ES-I3 (cell line): Measurements from ENCODE around the gene CROCC2.

ENCODE experiments used
- H3K36me3 ChIP-seq: 2 replicates; pipeline ENCODE4 v1.6.1; 2013; ENCODE audit warnings: mild to moderate bottlenecking, low read length, control low read depth, moderate library complexity; ENCODE audit not compliant: insufficient read depth
- H3K4me1 ChIP-seq: 2 replicates; pipeline ENCODE4 v1.6.1; 2013; ENCODE audit warnings: mild to moderate bottlenecking, control low read depth, low read length; ENCODE audit not compliant: insufficient read depth
- H3K9ac ChIP-seq: 2 replicates; pipeline ENCODE4 v1.6.1; 2013; ENCODE audit warnings: low read depth, mild to moderate bottlenecking, low read length, moderate library complexity
- H3K9me3 ChIP-seq: 2 replicates; pipeline ENCODE4 v1.6.1; 2013; ENCODE audit warnings: mild to moderate bottlenecking, low read length, moderate library complexity; ENCODE audit not compliant: control insufficient read depth, insufficient read depth

CROCC2 gene

DNA sequence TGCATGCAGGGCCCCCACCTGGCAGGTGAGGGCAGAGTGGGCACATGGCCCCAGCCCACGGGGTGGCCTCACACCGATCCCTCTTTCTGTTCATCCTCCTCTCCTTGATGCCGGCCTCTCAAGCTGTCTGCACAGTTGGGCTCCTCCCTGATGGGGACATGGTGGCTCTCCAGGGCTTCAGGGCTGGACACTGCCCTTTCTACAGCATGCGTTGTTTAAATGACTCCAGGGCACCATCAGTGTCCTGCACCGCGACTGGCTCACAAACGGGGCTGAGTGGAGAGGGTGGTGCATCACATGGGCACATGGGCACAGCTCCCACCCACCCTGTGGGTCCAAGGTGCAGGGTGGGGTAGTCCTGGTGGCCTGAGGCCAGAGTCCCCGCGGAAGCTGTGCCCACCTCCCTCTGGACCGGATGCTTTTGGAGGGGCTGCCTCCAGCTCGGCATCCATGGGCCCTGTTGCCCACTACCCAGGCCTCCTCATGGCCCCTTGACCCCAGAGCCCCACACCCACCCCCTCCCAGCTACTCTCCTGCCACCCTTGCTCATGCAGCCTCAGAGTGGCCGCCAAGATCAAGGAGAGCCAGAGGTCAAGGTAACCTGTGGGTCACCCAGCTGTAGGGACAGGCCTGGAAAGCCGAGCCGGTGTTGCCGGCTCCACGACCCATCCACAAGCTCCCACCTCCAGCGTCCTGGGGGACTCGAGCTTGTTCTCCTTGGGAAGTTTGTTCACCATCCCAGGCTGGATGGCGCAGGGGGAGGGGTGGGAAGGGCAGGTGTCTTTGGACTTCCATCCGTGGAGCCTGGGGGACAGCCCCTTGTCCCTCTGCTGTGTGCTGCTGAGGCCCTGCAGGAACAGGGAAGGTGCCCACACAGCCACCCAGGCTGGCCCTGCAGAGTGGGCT lies 80.0 kb downstream of the CROCC2 start:
- Histone ChIP-seq H3K9ac (no peak overlapping the region), H3K36me3 (no peaks in the 10 kb centered on the region), H3K9me3 (peaks cover 5% of the 10 kb centered on the region; the same call in 1 of the 2 replicates), H3K4me1 (no peaks in the 10 kb centered on the region)

DNA sequence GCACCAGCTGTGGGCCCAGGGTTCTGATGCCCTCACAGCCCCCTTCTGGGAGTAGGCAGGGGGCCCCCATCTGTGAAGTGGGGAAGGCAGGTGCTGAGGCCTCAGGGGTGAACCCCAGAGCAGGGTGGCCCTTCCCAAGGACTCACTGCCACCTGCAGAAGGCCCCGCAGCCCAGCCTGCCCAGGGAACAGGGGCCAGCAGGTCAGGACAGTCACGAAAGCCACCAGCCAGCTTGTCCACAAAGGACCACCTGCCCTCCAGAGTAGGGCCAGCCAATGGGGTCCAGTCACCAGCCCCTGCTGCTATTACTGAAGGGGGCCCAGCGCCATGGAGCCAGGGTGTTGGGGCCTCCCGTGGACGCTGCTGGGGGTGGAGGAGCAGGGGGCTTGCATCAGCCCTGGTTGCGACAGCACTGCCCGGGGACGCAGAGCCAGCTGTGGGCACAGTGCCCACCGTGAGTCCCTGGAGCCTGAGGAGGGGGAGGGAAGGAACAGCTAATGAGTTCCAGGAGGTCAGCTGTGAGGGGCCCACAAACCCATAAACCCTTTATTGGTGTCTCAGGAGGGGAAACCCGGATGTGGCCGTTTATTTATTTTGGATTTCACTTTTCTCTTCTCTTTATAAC lies 80.8 kb downstream of the CROCC2 start:
- H3K9me3 ChIP-seq, result peaks cover 5% of the 10 kb centered on the region; the same call in 1 of the 2 replicates
- H3K36me3 ChIP-seq, result no peaks in the 10 kb centered on the region
- no peak overlapping the region for H3K9ac ChIP-seq
- H3K4me1 ChIP-seq, result no peaks in the 10 kb centered on the region; the same call in 1 of the 2 replicates

DNA sequence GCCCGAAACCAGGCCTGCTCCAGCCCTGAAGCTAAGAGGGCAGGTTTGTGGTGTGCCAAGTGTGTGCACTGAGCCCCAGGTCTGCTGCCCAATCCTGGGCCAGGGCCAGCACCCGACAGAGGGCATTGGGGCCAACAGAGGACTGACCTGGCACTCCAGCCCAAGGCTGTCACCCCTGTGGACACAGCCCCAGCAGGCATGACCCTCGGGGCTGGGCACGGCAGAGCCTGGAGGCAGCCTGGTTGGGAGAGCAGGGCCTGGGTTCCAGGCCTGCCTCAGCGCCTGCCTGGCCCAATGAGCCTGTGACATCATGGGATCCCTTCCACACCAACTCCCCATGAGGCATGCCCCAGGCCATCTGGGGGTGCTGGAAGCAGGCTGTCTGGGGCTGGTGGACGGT lies 81.5 kb downstream of the CROCC2 start:
- Histone ChIP-seq H3K36me3 (no peaks in the 10 kb centered on the region), H3K9me3 (peaks cover 5% of the 10 kb centered on the region; the same call in 1 of the 2 replicates), H3K9ac (no peak overlapping the region), H3K4me1 (no peaks in the 10 kb centered on the region; the same call in 1 of the 2 replicates)

DNA sequence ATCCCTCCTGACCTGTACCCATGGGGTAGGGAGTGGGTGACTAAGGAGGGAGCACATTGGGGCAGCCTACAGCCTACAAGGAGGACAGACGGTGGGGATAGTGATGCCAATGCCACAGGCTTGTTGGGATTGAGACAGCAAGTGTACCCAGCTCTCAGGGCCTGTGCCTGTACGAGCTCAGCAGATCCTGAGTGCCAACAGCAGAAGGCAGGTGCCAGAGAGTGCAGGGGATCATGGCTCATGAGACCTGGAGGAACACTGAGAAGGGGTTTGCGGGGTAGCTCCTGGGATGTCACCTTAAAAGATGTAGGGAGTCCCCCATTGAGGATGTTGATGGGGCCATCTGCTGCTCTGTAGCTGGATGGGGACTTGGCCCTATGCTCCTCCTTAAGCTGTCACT lies 82.0 kb downstream of the CROCC2 start:
- Histone ChIP-seq H3K36me3 (no peaks in the 10 kb centered on the region), H3K9ac (no peak overlapping the region), H3K9me3 (peaks cover 5% of the 10 kb centered on the region; the same call in 1 of the 2 replicates), H3K4me1 (no peaks in the 10 kb centered on the region; the same call in 1 of the 2 replicates)

GRCh38 chr2:240988571-240989271 lies 82.6 kb downstream of the CROCC2 start:
- no peaks in the 10 kb centered on the region; the same call in 1 of the 2 replicates for H3K4me1 ChIP-seq
- no peak overlapping the region for H3K9ac ChIP-seq
- peaks cover 5% of the 10 kb centered on the region; the same call in 1 of the 2 replicates for H3K9me3 ChIP-seq
- H3K36me3 ChIP-seq, result no peaks in the 10 kb centered on the region

DNA sequence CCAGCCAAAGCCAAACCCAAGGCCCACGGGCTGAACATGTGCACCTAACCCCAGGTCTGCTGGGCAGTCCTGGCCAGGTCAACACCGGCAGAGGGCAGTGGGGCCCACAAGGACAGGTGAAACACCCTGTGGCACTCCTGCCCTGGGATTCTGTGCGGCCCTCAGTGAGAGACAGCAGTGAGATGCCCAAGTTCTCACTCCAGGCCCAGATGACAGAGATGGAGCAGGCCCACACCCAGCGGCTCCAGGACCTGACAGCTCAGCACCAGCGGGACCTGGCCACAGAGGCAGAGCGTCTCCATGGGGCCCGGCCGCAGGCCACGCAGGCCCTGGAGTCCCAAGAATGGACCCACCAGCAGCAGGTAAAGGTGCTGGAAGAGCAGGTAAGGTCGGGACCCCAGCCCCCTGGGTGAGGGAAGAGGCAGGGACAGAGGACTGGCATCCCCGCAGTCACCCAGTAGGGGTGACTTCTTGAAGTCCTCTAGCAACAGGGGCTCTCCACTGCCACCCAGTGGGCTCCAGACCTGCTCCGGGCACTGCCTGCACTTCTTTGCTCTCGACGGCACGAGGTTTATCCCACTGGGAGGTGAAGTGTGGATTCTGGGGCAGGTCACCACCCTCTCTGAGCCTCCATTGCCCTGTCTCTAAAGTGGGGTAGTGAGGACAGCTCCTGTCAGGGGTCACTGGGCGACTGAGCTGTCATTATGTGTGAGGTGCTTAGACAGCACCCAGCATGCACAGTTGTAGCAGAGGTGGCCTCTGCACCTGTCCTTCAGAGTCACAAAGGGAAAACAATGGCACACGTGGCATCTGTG lies 83.5 kb downstream of the CROCC2 start:
- H3K9ac ChIP-seq, result no peak overlapping the region
- H3K9me3 ChIP-seq, result peaks cover 5% of the 10 kb centered on the region; the same call in 1 of the 2 replicates
- H3K4me1 ChIP-seq, result no peaks in the 10 kb centered on the region; the same call in 1 of the 2 replicates
- H3K36me3 ChIP-seq, result no peaks in the 10 kb centered on the region

- no peak overlapping the region for H3K9ac ChIP-seq
- H3K36me3 ChIP-seq, result no peaks in the 10 kb centered on the region
- H3K4me1 ChIP-seq, result no peaks in the 10 kb centered on the region; the same call in 1 of the 2 replicates
- peaks cover 5% of the 10 kb centered on the region; the same call in 1 of the 2 replicates for H3K9me3 ChIP-seq
Observed at GRCh38 chr2:240990266-240990529, 84.1 kb downstream of the CROCC2 start.

- Histone ChIP-seq H3K4me1 (no peaks in the 10 kb centered on the region; the same call in 1 of the 2 replicates), H3K9me3 (peaks cover 5% of the 10 kb centered on the region; the same call in 1 of the 2 replicates), H3K36me3 (no peaks in the 10 kb centered on the region), H3K9ac (no peak overlapping the region)
Observed at GRCh38 chr2:240990726-240991377, 84.7 kb downstream of the CROCC2 start.

DNA sequence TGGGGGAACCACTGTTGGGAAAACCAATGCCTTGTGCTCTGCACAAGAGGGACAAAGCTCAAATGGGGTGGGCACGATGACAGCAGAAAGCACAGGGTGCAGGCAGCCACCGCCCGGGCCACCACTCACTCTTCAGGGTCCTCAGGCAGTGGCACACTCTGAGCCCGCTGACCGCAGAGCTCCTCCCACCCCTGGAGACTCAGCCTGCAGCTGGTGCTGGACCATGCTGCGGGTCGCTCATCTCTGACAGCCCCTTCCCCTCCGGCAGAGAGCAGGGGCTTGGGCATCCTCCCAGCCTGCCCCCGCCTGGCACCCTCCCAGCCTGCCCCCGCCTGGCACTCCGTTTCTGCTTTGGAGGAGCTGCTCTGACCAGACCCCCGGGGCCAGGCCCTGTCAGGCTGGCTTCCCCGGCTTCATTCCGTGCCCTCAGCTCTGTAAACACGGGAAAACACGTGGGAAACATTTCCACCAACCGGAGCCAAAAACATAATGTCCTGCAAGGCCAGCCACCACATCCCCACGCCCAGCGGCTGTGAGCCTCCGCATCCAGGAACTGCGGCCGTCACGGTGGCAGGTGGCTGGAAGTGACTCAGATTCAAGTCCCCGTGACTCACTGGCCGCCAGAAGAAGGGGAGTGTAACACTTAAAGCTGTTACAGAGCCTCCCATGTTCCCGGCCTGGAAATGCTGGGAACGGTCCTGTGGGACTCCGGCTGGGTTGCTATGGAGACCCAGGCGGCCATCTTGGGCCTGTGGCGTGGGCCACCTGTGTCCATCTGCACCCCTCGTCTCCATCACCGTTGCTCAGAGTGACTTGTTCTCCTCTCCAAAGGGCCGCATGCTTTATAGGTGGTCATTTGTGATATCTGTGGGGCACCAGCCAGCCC lies 85.5 kb downstream of the CROCC2 start:
- H3K4me1 ChIP-seq, result no peaks in the 10 kb centered on the region; the same call in 1 of the 2 replicates

DNA sequence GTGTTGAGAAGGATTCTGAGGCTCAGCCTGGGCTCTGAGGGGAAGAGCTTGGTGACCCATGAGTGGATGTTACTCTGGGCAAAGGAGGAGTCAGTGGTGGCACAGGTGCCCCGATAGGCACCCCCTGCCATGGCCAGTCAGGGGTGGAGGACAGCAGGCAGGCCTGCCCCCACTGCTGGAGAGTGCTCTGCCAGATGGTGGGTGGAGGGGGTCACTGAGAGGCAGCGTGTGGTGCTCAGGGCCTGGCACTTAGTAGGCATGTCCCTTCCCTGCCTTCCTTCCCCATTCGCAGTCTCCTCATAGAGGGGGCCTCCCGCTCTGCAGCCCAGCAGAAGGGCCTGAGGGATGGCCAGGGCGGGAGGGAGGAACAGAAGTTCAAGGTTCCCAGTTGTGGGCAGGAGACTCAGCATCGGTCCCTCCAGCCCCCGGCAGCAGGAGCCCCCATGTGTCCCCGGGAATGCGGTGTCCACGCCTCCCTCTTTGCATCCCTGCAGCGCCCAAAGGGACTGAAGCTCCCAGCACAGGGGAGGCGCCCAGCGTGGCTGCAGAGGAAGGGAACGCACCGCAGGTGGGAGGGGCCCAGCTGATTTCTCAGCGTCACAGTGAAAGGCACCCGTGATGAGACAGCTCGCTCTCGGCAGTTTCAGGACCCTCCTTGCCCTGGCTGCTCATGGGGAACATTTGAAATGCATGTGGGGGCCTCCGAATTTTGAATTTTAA lies 86.6 kb downstream of the CROCC2 start:
- H3K4me1 ChIP-seq, result no peaks in the 10 kb centered on the region; the same call in 1 of the 2 replicates
- H3K9me3 ChIP-seq, result peaks cover 5% of the 10 kb centered on the region; the same call in 1 of the 2 replicates
- no peak overlapping the region for H3K9ac ChIP-seq
- H3K36me3 ChIP-seq, result no peaks in the 10 kb centered on the region

More for the DNA sequence above, 85.5 kb downstream of the CROCC2 start:
- Histone ChIP-seq H3K9ac (no peak overlapping the region), H3K9me3 (peaks cover 5% of the 10 kb centered on the region; the same call in 1 of the 2 replicates), H3K36me3 (no peaks in the 10 kb centered on the region)

GRCh38 chr2:240993446-240994170 lies 87.5 kb downstream of the CROCC2 start:
- Histone ChIP-seq H3K36me3 (no peaks in the 10 kb centered on the region), H3K4me1 (no peaks in the 10 kb centered on the region; the same call in 1 of the 2 replicates), H3K9me3 (peaks cover 2% of the 10 kb centered on the region; the same call in 1 of the 2 replicates), H3K9ac (no peak overlapping the region)
